Sigmoid colon (tissue), 4 donors: Measurements from ENCODE around the gene DHX35.

Experiments used
- EP300 ChIP-seq, 4 donors: sonication (generic); formaldehyde crosslinking; IDR thresholded peaks; one replicate each; pipeline ENCODE4 v1.6.1; 2017; ENCODE audit warnings: antibody characterized with exemption in 4 of 4
- POLR2A ChIP-seq, 2 donors: fragments of 450-650 bp; IDR thresholded peaks; one replicate each; pipeline ENCODE4 v1.6.1; 2016; ENCODE audit warnings: antibody characterized with exemption in 2 of 2, mild to moderate bottlenecking in 2 of 2, moderate library complexity in 2 of 2
- TF ChIP-seq, protein P1 (sequence below), 4 experiments: fragments of 450-650 bp in 3 of 4; fragments of 200-600 bp in 1 of 4; IDR thresholded peaks; one replicate each; pipeline ENCODE4 v1.5.1; 2016 to 2019; ENCODE audit warnings: antibody characterized with exemption in 4 of 4, mild to moderate bottlenecking in 3 of 4, moderate library complexity in 2 of 4

GRCh38 chr20:39010496-39010895 lies 48.4 kb downstream of the DHX35 start:
- TF ChIP-seq, protein P1, sequence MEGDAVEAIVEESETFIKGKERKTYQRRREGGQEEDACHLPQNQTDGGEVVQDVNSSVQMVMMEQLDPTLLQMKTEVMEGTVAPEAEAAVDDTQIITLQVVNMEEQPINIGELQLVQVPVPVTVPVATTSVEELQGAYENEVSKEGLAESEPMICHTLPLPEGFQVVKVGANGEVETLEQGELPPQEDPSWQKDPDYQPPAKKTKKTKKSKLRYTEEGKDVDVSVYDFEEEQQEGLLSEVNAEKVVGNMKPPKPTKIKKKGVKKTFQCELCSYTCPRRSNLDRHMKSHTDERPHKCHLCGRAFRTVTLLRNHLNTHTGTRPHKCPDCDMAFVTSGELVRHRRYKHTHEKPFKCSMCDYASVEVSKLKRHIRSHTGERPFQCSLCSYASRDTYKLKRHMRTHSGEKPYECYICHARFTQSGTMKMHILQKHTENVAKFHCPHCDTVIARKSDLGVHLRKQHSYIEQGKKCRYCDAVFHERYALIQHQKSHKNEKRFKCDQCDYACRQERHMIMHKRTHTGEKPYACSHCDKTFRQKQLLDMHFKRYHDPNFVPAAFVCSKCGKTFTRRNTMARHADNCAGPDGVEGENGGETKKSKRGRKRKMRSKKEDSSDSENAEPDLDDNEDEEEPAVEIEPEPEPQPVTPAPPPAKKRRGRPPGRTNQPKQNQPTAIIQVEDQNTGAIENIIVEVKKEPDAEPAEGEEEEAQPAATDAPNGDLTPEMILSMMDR (IDR thresholded peaks at IDR 0.05): no peak
- no peak for TF ChIP-seq POLR2A (IDR thresholded peaks at IDR 0.05)
- TF ChIP-seq EP300 (IDR thresholded peaks at IDR 0.05): no peak
